SKM-1 (cell line): Measurements from ENCODE around the gene MLPH.
"Not testable (repeated sequence)": the region's sequence is repeated elsewhere in the genome, so short reads cannot be mapped to it uniquely, and the experiment has no call there.

Experiments
- DNase-seq: peaks from one replicate; lab custom pipeline; 2025; ENCODE audit not compliant: unreplicated experiment; lab: John Stamatoyannopoulos, UW

The MLPH gene

DNA sequence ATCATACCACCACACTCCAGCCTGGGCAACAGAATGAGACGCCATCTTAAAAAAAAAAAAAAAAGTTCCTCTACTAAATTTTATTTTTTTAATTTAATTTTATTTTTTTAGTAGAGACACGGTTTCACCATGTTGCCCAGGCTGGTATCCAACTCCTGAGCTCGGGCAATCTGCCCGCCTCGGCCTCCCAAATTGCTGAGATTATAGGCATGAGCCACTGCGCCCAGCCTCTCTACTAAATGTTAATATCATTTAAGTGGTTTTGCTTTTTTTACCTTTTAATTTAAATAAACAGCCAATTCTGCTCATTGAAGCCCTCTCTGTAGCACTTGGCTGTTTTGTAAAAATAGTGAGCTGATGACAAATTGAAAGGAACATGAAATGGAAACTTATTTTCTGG lies 94.3 kb downstream of the MLPH start:
- no peak for DNase-seq

DNA sequence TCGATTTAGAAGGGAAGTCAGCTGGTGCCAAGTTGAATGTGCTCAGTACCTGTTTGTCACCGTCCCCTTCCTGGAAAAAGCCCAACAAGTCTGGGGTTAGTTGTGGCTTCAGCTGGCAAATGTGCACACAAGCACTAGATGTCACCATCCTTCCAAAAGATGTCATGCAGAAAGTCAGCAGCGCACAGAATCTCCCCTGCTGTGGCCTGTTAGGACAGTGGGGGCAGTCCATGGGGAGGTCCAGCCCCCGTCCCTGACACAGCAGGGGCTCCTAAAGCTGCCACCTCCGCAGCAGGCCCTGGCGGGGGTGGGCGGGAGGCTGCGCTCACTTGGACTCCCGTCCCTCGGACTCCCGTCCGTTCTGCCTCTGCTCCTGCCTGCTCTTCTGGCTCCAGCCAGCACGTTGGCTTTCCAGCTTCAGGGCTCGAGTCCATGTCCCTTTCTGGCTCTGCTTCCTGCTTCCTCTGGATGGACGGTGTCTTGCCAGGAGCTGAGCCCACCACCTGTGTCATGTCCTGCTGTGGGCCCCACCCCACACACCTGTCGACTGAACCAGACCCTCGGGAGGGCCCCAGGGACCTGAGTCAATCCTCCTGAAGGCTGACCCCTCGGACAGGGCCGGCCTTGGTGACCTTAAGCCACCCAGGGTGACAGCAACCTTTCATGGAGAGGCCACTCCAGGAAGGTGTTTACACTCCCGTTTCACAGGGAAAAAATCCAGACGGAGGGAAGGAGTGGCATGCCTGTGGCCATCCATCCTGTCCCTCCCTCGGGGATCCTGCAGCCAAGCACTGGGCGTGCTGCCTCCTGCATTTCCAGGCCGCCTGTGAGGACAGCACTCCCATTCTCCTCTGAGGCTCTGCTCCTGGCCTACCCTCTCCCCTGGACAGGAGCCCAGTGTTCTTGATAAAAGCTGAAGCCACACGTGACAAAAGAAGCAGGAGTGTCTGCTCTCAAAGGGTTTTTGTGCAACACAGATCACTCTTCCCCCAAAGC lies 95.0 kb downstream of the MLPH start:
- no peak for DNase-seq

DNA sequence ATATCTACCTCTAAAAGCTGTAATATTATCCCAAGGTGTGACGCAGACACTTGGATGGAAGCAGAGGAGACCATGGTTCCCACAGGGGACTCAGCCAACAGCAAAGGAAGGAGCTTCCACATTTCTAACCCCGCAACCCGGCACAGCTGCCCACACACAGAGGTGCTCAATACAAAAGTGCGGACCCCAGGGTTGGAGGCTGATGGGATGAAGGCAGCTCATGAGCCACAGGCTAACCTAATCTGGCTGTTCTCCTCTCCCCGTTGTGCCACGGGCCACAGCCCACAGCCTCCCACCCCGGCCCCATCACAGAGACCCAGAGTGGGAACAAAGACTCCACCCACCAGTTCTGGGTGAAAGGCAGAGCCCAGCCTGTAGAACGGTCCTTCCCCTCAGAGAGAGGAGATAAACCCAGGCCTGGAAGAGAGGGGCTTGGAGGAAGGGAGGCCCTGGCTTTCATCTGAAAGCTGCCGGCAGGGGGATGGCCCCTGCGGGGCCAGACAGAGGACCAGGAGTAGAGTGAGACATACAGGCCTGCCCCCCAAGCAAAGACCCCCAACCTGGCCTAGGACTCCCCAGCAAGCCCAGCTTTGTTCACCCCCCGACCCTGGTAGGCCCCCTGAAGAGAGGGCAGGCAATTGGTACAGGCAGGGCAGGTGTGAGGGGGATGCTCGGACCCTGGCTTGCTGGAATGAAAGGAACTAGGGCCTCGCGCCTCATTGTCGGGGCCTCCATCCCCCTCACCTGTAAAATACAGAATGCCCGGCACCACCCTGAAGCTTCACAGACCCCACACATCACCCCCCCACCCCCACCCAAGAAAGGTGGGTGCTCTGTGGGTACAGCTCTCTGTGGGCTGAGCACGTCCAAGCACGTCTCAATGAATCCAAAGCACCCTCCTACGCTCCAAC lies 96.6 kb downstream of the MLPH start:
- DNase-seq: no peak

DNA sequence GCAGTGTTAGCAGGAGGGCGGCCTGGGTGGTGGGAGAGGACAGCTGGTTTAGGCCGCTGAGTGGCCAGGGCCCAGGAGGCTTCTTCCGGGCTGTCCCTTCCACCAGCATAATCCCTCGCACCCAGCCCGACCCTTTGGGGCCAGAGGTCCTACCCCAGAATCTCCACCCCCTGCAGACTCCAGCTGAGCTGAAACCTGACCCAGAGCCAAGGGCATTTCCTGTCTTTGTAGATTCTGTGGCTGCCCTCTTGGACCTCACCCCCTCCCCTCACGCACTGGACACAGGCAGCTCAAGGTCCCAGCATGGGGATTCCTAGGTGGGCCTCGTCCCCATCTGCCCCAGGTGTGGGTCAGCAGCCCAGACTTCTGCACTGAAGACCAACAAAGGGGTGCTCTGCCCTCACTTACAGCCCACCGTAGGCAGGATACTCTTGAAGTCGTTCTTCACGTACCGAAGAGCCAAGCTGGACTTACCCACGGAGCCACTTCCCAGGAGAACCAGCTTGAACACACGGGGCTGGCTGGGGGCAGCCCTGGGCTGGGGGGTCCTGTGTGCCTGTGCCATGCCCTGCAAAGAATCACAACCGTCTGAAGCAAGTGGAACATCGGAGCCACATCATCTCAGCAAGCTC lies 98.7 kb downstream of the MLPH start:
- DNase-seq: no peak

DNA sequence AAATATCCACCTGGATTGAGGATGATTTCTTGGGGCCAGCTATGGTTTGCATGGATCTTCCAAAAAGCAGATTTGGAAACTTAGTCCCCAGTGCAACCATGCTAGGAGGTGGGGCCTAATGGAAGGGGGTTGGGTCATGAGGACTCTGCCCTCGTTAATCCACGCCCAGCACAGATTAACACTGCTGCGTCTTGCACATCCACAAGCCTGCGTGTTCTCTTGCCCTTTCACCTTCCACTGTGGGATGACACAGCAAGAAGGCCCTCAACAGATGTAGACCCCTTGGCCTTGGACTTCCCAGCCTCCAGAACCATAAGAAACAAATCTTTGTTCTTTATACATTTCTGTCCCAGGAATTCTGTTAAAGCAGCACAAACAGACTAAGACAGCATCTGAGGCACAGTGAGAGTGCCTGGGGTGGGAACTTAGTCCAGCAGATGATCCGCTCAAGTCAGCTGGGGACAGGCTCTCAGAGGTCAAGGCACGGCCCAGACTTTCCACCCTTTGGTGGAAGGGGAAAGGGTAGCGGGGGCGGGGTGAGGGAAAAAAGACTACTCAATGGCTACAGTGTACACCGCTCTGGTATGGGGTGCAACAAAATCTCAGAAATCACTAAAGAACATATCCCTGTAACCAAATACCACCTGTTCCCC lies 101.1 kb downstream of the MLPH start:
- no peak for DNase-seq

DNA sequence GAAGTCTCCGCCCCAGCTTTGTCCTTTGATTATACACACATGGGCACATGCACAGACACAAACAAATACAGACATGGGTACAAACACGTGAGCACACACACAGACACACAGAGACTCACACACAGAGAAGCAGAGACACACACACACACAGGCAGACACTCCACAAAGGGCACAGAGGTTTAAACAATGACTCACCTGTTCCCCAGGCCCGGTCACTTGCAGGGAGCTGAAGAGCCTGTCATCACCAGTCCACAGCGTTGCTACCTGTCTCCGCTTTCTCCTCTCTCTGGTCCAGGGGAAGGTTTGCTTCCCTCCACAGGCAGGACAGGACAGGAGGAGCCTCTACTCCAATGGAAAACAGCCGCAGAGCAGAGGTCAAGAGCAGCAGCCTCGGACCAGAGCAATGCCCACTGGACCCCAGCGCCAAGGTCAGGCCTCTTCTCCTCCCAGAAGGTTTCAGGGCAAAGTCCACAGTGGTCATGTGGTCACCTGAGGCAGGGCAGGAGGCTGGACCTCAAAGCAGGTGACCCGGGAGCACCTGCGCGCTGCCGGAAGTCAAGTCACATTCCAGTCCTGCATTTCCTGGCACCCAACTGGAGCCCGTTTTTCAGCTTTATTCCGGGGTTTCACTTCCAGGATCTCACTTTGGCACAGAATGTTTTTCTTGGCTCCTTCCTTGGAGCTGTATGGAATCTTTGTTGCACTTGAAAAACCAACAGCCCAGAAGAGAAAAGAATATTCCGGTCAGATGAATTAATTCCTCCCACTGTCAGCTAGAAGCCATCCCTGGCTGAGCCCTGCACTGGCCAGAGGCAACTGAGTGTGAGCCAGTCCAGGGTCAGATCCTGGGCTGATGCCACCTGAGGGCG lies 103.5 kb downstream of the MLPH start, which contains the start of gene RAB17:
Gene RAB17, minus strand, starts transcription at position 463 of the 869 bp plus-strand sequence. CDS start 4,580 bp downstream, outside the sequence.
- DNase-seq: no peak

DNA sequence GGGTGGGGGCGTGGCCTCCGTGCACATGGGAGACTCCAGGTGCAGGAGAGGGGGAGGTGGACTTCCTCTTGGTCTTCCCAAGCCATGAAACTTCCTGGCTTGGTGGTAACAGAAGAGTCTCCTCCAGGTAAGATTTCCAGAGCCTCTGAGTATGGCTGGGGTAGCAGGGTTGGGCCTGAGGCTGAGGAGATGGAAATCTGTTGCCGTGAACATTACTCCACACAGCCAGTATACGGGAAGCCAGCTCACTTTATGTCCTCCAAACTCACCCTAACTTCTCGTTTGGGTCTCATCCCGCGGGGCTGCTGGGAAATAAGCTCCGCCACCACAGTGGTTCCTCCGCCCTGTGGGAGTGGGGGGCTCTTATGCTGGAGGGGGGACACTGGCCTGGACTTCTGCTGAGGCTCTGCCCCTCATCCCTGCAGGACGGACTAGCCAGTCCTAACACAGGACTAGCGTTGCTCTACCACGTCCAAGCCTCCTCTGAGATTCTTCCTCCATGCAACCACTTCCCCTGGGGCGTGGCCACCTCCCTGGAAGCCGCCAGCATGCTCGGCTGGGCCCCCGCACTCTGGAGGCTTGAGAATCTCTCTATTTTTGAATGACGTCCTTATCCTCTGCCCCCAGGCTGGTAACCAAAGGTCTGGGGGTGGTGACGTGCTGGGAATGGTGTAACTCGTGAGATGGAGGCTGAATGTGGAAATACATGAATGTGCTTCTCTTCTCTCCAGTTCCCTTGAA lies 104.3 kb downstream of the MLPH start:
- DNase-seq: peak; percentile 37

DNA sequence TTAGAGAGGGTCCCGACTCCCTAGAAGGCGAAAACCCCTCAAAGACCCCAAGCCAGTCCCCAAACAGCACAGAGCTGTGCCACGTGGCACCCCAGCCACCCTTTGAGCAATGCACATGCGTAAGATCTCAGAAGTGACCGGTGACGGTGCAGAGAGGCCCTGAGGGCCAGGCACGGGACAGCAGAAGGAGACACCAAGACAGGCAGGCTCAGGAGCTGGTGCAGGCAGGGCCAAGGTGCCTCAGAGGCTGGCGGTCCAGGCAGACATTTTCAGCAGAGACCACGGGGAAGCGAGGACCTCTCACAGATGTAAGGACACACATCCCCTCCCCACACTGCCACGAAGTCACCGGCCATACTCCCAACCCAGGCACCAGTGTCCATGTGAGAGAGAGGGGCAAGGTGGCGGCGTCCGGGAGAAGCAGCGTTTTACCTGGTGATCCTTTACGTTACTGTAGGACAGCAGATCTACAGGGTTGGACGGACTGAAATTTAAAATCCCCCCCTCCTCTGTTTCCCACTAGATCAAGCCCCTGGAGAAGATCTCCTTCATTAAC lies 105.5 kb downstream of the MLPH start:
- DNase-seq: no peak

DNA sequence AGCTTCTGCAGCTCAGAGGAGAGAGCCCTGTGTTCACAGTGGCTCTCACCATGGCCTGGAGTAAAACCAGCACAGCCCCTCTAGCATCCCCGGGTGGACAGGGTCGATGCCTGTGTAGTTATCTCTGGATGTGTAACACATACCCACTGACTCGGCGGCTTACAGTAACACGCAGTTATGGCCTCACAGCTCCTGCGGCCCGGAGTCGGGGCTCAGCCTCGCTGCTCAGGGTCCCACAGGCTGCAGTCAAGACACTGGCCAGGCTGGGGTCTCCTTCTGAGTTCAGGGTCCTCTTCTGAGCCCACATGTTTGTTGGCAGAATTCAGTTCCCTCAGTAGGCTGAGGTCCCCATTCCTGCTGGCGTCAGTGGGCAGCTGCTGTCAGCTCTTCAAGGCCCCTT lies 106.0 kb downstream of the MLPH start:
- no peak for DNase-seq

DNA sequence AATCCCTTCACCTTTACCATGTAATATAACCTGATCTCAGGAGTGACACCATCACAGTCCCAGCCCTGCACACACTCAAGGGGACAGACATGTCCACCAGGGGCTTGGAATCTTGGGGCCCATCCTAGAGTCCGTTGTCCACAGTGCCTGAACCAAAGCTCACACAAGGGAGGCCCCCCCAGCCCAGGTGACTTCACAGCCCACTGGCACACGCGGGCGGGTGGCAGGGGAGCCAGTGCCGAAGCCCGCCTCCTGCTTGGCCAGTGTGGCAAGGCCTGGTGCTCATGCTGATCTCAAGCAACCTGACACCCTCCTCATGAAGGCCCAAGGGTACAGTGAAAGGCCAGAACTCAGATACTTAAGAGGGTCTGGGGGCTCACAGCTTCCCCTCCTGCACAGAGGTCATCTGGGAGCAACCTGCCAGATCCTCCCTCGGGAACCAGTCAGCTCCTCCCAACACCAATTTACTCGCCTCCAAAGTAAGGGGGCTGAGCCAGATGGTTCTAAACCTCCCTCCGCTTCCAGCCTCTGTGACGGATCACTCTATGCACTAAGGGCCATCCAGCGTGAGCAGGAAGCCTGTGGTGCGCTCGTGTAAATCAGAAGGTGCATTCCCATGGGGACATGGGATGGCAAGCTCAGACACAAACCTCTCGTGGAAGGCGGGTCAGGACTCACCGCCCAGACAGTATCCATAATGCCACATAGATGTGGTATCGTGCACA lies 106.7 kb downstream of the MLPH start:
- no peak for DNase-seq

DNA sequence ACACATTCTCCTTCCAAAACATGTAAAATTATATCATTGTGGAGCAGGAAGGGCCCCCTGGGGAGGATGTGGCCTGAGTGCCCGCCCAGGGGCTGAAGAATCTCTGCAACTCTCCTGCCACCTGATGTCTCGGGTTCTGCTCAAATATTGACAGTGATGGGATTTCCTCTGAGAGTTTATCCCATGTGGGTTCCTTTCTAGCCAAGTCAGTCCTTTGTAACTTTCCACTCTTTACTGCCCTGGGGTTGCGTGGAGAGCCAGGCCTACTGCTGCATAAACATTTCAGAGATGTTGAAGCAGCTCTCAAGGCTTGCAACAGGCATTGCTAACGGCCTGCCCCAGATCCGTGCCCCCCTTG lies 107.4 kb downstream of the MLPH start:
- no peak for DNase-seq

DNA sequence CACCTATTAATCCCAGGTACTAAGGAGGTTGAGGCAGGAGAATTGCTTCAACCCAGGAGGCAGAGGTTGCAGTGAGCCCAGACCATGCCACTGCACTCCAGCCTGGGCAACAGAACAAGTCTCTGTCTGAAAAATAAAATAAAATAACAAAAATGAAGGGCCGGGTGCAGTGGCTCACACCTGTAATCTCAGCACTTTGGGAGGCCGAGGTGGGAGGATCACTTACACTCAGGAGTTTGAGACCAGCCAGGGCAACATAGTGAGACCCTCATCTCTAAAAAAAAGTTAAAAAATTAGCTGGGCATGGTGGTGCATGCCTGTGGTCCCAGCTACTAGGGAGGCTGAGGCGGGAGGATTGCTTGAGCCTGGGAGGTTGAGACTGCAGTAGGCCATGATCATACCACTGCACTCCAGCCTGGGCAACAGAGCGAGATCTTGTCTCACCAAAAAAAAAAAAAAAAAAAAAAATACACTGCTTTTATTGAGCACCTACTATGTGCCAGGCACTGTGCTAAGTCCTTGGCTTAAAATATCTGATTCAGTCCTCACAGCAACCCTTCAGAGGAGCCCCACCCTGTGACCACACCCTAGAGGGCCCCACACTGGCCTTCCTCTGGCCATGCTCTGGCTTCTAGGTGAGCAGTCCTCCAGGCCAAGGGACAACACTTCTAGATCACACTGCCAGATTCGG lies 108.9 kb downstream of the MLPH start:
- not testable (repeated sequence) for DNase-seq

DNA sequence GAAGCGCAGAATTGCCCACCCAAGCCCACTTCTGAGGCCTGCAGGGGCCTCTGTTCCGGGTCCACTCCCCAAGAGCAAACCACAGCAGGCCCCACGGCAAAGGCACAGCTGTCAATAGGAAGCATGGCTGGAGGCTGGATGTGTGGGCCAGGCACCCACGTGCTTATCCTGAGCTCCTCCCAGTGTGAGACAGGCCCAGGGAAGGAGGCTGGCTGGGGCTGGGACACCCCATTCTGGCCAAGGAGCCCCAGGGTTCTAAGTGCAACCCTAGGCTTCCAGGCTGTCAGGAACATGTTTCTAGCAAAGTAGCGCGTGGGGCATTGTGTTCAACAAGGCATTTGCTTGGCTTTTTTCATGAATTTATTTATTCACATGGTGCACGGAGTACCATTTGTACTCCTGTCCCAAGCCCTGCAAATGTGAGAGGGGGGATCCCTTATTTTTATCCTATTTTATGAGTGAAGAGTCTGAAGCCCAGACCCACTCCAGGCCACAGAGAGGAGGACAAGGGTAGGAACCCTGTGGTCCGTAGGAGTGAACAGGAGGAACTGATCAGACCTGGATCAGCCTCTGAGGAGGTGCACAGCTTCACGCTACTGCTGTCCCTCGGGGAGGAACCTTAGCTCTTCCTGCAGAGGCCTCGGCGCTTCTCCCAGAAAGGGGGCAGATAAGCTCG lies 109.6 kb downstream of the MLPH start:
- no peak for DNase-seq

DNA sequence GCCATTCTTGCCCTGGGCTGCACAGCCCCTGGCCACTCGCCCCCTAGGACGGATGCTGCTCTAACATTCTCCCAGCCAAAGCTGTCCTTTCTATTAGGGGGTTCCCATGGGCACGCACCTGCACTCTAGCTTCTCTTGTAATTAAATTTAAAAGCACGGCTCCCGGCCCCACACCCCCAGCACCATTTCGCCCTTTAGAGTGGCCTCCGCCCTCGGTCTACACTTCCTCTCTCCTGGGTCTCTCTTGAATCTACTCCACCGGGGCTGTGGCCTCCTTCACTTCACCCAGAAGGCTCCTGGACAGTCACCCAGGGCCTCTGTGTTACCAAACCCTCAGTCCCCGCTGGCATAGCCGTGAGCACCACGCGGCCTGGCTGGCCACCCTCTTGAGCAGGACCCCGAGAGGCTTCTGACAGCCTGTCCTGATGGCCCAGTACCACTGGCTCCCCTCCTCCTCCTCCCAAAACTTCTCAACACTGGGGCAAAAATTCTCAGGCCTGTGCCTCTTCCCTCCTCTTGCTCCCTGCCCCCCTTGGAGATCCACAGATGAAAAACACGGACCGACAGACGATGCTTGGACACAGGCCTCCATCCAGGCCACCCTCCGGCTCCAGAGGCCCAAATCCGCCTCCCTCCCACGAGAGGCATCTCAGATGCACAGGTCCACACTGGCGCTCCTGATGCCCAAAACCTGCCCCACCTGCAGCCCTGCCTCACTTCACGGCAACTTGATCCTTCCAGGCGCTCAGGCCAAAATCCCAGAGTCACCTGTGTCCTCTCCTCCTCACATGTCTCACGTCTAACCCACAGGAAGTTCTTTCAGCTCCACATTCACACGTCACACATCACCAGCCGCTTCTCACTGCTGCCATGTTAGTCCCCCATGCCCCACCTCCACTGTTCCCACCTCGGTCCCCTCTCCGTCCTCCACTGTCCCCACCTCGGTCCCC lies 110.4 kb downstream of the MLPH start:
- no peak for DNase-seq

DNA sequence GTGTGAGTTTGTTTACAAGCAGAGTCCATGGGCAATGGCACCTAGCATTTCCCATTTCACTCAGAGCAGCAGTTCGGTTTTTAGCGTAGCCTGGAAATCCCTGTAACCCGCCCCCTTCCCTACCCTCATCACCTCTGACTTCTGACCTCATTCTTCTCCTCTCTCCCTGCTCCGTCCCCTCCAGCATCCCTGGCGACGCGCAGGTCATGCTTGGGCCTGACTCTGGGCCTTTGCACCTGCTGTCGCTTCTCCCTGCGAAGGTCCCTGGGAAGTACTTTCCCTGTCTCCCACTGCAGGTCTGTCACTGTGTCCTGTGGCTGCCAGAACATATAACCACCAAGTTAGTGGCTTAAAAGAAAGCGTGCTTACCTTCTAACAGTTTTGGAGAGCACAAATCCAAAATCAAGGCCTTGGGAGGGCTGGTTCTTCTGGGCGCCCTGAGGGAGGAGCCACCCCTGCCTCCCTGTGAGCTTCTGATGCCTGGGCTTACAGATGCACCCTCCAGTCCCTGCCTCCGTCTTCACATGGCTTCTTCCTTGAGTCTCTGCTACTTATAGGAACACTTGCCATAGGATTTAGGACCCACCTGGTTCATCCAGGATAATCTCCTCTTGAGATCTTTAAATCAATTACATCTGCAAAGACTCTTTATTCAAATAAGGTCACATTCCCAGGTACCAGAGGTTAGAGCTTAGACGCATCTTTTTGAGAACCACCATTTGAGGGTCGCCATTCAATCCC lies 111.6 kb downstream of the MLPH start:
- no peak for DNase-seq
